NOMO-1 treated with dmso at 0.1 percent for 144 hours (cell line): Measurements from ENCODE around the gene MEP1B.
A peak's percentile ranks its signal among the peaks of the same experiment; 100 is the strongest.
"Not testable (repeated sequence)": the region's sequence is repeated elsewhere in the genome, so short reads cannot be mapped to it uniquely, and the experiment has no call there.

Experiments used
- DNase-seq: peaks from one replicate; lab custom pipeline; 2025; ENCODE audit not compliant: unreplicated experiment; lab: John Stamatoyannopoulos, UW

The MEP1B gene

DNA sequence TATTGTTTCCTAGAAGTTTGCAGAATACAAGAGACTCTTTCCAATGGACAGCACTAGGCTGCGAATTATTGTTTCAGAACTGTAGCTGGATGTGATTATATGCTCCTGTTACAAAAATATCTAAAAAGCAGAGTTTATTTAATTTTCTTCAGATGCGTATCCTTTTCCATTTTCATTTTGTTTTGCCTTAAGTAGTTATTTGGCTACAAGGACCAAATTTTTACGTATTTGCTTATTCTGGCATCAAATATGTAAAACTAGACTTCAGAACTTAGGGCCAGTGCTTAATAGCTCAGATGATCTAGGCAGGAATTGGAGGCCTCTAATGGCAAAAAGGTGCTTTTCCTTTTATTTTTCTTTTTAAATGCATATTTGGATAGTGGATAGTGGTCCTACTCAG is 18.7 kb downstream of the MEP1B start:
- no peak for DNase-seq

DNA sequence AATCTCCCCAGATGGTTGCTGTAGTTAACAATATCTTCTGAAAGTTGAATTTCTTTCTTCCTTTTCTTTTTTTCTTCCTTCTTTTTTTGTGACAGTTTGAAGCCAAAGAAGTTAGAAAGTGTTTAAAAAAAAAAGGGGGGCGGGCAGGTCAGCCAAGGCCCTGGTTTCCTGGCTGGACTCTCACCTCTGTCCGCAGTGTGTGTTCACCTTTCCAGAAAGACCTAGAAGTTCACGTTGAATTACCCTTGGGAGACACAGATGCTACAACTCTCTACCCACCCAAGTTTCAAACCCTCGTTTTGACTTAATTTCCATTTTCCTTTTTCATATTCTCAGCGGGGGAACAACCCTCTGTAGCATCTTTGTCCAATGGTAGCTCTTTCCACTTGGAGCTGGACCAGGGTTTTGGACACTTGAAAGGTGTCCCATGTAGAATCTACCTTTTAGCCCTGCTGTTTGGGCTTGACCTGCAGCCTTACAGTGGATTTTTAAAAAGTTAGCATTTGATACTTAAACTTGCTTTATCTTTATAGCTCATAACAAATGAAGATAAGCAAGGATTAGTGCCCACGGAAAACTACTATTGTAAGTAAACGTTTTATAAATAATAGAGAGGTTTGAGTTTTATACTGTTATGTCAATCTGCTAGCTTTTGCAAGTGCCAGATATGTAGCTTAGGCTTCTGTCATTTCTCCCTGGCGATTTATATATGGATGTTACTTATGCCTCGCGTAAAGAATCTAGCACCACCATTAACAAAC is 20.0 kb downstream of the MEP1B start:
- no peak for DNase-seq

DNA sequence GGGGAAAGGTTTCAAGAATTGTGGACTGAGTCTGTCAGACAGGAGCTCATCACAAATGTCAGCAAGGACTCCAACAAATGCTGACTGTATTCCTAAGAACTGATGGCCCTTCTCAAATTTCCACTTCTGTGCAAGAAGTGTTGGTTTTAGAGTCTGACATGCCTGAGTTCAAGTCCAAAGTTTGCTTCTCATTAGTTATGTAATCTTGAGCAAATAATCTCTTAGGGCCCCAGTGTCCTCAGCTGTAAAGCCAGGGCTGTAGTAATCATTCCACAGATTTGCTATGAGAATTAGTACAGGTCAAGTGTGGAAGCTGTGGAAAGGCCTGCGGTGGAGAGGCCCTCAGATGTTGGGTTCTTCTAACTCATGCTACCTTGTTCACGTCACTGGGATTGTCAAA is 23.9 kb downstream of the MEP1B start:
- DNase-seq: no peak

DNA sequence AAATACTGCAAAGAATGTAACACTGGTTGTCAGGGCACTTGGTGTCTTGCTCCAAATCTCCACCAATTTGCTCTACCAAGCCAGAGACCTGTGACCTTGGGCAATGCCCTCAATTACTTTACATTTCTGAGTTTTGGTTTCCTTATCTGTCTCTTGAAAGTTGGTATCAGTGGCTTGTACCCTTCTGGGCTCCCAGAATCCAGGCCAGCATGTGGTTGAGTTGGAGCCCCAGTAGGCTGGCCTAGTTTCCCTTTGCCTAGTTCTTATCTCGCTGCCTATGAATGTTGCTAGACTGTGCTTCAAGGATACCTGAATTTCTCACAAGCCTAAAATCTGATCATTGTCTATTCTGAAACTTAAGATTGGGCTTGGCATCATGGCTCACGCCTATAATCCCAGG is 26.6 kb downstream of the MEP1B start:
- no peak for DNase-seq

DNA sequence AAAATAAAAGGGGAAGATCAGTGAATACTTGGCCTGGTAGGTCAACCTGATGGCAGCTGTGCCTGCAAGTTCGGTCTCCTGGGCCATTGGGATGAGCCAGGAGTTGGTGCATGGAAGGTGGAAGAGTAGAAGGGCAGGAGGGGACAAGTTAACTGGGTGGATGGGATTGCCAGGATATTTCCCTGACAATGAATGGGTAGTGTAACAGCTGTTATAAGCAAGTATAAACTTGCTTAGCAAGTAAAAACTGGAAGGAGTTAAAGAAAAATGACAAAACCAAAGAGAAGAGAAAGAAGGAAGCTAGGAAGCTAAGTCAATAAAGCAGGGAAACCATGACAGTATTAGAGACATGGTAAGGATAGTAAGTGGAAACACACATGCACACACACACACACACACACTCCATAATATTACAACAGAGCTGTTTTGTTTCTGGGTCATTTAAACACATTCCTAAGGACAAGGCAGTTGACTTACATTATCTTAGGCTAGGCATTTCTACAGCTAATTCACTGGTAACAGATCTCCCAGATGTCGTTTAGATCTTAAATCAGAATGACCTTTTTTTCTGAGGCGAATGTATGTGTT is 29.7 kb downstream of the MEP1B start:
- DNase-seq: no peak

DNA sequence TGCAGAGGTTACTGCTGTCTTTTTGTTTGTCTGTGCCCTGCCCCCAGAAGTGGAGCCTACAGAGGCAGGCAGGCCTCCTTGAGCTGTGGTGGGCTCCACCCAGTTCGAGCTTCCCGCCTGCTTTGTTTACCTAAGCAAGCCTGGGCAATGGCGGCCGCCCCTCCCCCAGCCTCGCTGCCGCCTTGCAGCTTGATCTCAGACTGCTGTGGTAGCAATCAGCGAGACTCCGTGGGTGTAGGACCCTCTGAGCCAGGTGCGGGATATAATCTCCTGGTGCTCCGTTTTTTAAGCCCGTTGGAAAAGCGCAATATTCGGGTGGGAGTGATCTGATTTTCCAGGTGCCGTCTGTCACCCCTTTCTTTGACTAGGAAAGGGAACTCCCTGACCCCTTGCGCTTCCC is 43.5 kb downstream of the MEP1B start:
- not testable (repeated sequence) for DNase-seq

DNA sequence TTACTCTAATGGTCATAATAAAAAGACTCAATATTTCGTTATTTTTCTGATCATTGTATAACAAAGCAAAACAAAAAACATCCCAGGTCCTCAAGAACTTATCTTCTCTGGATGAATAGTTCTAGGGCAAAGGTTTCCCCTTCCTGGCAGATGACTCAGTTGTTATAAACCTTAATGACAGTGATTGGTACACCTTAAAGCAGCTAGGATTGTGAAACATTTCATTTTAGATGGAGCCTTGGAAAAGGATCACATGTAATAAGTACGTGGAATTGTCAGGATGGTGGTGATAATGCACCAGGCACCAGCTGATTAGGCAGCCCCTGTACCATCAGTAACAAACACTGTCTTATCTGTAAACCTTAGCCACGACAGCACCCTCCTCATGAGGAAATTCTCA is 47.2 kb downstream of the MEP1B start:
- no peak for DNase-seq

DNA sequence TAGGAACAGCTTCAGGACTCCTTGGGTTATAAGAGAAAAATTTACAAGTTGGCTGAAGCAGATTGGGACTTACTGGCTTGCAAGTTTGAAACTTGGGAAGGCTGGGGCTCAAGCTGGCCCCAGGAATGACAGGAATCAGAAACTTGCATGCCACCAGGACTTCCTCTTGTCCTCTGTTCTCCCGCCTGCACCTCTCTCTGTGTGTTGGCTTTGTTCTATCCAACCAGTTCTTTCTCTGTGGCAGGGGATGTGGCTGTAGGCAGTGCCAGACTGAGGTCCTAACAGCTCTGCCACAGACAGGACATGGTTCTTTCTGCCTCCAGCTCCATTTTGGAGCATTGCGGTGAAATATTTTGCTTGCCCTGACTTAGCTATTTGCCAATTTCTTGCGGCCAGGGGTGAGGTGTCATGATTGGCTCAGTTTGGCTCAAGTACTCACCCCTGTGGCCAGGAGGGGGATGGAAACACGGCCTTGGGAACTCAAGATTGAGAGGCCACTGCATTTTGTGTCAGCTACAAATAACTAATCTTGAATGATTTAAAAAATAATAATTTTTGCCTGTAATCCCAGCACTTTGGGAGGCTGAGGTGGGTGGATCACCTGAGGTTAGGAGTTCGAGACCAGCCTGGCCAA is 48.9 kb downstream of the MEP1B start:
- DNase-seq: no peak

DNA sequence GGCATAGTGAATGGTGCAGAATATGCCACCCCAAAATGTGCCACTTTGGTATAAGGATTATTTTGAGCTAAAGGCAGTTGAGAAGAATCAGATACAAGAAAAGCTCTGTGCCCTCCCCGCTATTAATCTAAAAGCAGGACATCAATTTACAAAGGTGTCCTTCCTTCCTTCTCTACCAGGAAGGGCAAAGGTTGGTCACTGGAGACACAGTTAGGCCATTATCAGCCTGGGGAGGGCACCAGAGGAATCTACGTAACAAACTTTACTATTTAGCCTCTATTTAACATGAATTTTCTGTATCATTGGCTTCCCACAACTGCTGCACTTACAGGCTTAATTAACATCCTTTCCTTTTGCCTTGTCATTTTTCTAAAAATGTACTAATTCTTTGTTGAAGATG is 52.6 kb downstream of the MEP1B start:
- DNase-seq: no peak

DNA sequence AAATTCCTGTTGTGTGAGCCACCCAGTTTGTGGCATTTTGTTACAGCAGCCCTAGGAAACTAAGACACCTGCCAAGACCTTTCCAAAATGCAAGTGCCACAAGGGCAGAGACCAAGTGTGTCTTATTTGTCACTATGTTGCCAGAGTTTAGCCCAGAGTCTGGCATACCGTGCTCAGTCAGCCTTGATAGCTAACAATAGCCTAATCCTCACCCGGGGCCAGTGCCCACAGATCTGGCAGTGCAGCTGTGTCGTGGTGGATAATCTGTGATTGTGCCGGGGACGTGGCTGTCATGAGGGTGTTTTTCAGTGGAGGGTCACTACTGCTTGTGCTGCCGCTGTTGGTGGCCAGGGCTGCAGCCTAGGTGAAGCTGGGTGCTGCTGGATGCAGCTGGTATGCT is 53.5 kb downstream of the MEP1B start:
- no peak for DNase-seq

DNA sequence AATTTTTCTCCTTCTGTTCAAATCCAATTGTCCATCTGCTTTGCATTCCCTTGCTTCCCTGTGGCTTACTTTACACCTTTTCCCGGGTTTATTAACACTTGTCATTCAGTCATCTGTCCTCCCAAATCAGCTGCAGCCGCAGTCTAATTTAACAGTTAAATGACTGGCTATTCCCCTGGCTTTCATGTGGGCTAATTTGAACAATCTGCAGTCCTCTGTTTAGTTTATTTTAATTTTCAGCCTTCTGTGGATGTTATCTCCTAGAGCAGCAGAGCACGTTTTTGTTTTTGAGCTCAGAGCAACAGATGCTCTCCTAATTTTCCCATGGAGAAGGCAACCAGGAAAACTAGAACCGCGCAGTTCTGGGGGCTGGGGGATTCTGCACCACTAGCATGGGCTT is 55.0 kb downstream of the MEP1B start:
- no peak for DNase-seq

DNA sequence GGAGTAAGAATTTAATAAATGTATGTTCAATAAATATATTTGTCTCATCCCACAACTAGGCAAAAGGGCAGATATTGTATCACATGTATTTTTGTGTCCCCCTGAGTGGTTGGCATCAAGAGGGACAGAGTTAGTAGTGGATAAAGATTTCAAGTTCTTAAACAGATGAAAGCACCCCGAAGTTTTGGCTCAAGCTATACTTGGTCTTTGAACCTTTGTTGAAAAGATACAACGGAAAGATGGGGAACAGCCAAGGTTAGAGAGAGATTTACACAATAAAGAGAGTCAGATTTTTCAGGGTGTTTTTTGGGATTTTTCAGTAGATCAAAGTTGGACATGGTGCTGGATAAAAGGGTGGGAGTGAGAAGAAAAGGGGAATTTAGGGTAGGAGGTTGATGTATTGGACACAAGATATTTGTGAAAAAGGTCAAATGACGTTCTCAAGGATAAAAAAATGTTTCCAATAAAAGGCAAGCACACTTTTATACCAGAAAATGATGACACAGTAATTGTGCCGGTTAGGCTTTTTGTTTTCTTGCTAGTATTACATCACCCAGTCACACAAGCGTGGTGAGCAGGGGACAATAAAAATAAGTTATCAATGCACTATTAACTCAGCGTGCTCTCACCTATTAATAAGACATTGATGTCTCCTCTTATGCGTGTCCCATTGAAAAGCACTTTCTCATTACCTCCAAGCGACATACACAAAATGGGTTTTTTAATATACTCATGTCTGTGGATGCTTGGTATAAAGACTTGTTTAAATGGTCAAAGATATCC is 59.5 kb downstream of the MEP1B start:
- DNase-seq: no peak

DNA sequence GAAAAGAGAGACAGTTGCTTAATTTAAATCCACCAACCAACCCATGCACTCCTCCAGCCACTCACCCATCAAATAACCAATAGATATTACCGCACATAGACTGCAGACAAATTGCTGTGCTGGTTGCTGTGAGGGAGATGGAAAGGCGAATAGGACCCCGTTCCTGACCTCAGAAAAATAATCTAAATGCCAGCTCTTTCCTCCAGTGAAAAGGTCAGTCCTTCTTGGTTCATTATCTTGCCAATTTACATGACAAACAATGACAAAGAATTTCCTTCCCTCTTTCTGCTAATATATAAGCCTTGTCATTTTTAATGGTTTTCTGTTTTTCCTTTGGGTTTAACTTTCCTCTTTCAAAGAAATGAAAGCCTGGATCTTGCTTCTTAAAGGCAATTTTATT is 61.6 kb downstream of the MEP1B start:
- no peak for DNase-seq

DNA sequence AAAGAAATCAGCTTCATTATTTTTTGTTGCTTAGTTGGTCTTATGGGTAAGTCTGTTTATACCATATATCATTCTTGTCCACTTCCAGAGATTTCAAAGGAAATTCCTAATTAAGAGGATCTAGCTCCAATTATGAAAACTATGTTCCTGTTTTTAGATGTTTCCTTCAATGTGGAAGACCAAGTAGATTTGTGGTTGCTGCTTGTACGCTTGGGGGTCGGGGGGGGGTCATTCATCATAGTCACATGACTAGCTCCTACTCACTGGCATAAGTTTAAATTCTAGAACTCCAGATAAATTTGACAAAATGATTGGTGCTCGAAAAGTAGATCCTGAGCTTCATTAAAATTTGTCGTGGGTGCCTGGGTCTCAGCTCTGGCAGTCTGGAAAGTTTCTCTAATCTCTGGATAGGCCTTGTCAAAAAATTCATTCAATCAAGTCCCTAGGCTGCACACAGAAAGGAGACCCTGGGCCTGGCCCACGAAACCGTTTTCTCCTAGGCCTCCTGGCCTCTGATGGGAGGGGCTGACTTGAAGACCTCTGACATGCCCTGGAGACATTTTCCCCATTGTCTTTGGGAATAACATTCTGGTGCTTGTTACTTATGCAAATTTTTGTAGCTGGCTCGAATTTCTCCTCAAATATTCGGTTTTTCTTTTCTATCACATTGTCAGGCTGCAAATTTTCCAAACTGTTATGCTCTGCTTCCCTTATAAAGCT is 62.5 kb downstream of the MEP1B start:
- no peak for DNase-seq

DNA sequence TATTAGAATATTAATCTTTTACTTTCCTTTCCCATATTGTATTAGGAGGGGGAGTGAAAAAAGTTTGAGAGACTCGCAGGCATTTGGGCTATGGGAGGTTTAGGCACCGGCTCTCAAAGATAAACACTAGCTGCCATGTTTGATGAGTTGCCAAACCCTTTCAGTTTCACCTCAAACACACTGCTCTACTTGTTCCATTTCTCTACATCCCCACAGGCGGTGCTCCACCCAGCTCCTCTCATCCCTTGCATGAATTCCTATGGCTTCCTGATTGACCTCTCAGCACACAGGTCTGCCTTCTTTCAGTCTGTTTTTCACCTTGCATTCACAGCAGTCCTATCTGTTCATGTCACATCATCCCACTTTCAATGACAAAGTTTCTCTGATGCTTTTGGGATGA is 65.7 kb downstream of the MEP1B start:
- no peak for DNase-seq

DNA sequence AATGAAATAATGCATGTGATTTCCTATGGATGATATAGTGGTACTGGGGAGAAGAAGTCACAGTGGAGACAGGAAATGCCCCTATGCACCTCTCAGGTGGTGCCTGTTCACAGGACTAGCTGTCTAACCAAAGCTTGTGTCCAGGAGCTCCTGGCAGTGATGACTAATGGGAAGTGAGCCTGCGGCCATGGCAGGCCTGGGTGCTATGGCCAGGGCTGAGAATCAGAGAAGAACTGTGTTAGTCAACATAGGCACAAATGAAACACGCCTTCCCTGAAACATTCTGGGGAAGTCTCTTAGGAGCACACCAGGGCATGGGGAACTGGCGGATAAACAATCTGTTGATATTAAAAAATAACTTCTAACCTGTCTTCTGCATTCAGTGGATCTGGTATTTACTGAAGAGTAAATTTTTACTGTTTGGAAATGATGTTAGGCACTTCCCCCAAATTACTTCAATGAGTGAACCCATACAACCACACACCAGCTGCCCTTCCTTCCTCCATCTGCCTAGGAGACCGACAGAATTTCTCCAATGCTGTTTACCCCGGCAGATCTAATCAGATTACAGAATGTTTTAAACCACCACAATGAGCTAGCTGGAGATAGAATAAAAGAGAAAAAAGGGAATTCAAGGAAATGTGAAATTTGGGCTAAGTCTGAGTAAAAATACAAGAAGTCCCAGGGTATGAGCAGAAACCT is 67.4 kb downstream of the MEP1B start:
- peak; percentile 27 for DNase-seq

DNA sequence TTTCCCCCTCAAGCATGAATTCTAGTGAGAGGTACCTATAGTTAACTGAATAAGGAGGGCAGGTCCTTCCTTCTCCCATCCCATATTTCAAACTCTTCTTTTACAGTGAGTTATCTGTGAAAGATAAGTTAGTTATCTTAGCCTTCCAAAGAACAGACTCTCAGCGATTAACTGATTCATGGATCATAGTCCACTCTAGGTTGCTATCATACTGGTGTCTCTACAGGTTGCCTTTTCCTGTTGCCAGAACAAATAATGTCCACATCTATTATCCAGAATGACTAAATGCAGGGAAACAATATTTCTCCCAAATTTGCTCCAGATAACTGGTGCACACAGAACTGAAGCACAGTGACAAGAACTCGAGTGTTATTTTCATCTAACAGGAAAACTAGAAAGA is 68.3 kb downstream of the MEP1B start:
- DNase-seq: no peak

DNA sequence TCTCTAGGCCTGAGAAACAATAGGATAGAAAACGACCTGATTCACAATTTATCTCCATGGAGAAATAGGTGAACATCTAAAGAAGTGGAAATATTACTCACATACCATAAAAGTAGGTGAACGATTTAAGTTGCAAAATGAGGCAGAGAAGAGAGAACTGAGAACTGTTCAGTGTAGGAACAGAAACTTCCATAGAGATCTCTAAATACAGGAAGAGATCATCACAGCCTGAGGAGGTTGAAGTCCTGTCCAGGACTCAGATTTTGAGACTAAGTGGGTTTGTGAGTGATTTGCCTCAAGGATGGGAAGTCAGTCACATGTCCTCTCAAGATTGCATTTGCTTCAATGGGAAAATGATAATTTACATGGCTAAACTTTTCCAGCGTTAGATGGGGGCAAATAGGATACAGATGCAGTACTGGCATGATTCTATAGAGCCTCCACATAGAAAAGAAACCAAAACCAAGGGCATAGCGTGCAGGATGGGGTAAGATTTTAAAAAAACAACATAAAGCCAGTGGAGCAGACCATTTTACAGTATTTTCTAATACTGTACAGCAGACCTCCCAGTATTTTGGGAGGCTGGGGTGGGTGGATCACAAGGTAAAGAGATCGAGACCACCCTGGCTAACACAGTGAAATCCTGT is 68.8 kb downstream of the MEP1B start:
- no peak for DNase-seq

DNA sequence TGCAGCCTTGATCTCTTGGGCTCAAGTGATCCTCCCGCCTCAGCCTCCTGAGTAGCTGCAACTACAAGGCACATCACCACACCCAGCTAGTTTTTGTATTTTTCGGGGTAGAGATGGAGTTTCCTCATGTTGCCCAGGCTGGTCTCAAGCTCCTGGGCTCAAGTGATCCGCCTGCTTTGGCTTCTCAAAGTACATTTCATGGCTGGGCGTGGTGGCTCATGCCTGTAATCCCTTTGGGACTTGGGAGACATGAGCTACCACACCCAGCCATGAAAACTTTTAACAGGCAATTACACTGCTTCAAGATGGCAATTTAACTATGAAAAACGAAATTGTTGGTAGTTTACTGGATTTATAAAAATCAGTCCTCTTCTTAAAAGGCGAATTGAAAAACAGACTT is 69.7 kb downstream of the MEP1B start:
- no peak for DNase-seq

DNA sequence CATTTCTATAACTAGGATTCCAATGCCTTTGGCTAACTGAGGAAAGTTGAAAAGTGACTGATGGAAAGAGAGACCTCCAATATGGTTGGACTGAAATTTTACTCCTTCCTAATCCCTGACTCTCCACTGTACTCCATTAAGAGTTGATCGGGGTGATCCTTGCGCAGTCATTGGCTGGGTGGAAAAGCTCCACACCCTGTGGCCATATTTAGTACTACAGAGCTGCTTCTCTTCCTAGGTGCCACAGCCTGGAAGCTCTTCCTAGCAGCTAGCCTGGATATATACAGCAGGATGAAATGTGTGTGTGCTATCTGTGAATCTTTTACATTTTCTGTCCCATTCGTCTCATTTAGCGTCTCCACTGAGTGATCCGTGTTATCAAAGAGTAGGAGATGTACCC is 71.2 kb downstream of the MEP1B start:
- DNase-seq: no peak
